HEK293 (cell line): ENCODE data around the gene KRTAP12-3.

ENCODE experiments used
- CTCF ChIA-PET: fragments of 350-600 bp; formaldehyde crosslinking; extraction: SDS; loops from one replicate; lab custom pipeline; 2021; ENCODE audit warnings: antibody characterized with exemption; lab: Yijun Ruan, JAX
- POLR2A ChIA-PET: fragments of 300-600 bp; formaldehyde crosslinking; extraction: SDS; loops from one replicate; lab custom pipeline; 2020; ENCODE audit warnings: antibody characterized with exemption, inconsistent platforms; lab: Yijun Ruan, JAX
- H3K27ac ChIP-seq: fragments of 200-500 bp; sonication (Bioruptor generic); 2 replicates; pipeline ENCODE4 v1.5.1; 2014; ENCODE audit warnings: low read depth, low read length, control low read depth, inconsistent platforms; ENCODE audit errors: extremely low read depth
- H3K36me3 ChIP-seq, 2 experiments: fragments of 200-500 bp in 1 of 2; sonication (Bioruptor generic) in 1 of 2; 1 replicate in 1 of 2; 2 replicates in 1 of 2; pipeline ENCODE4 v1.5.1; 2014 to 2017; ENCODE audit warnings: inconsistent platforms in 2 of 2, low read length in 2 of 2; ENCODE audit not compliant: control insufficient read depth in 2 of 2, insufficient read depth in 1 of 2
- H3K4me1 ChIP-seq: fragments of 200-500 bp; sonication (Bioruptor generic); 2 replicates; pipeline ENCODE4 v1.5.1; 2014; ENCODE audit warnings: mild to moderate bottlenecking, low read length, inconsistent platforms; ENCODE audit not compliant: control insufficient read depth, insufficient read depth
- H3K4me3 ChIP-seq: 2 replicates; pipeline ENCODE4 v1.5.1; 2011; ENCODE audit warnings: low read depth, mild to moderate bottlenecking, control low read depth, low read length, moderate library complexity
- H3K9me3 ChIP-seq: fragments of 200-500 bp; sonication (Bioruptor generic); 2 replicates; pipeline ENCODE4 v1.5.1; 2014; ENCODE audit warnings: low read depth, low read length, inconsistent platforms; ENCODE audit not compliant: control insufficient read depth, insufficient read depth
- IKZF3 ChIP-seq: fragments of 450-650 bp; IDR thresholded peaks from 2 replicates; pipeline ENCODE4 v1.5.0; 2018; ENCODE audit warnings: missing biosample characterization, mild to moderate bottlenecking, missing genetic modification characterization, moderate library complexity
- OVOL3 ChIP-seq: fragments of 450-650 bp; formaldehyde crosslinking; IDR thresholded peaks from 2 replicates; pipeline ENCODE4 v1.5.1; 2016; ENCODE audit warnings: missing biosample characterization, missing genetic modification characterization
- TRIM28 ChIP-seq: IDR thresholded peaks from 2 replicates; pipeline ENCODE4 v1.6.1; 2011; ENCODE audit warnings: low read length, control low read depth, borderline replicate concordance
- YY1 ChIP-seq: fragments of 450-650 bp; formaldehyde crosslinking; IDR thresholded peaks from 2 replicates; pipeline ENCODE4 v1.5.1; 2018; ENCODE audit warnings: missing biosample characterization, missing genetic modification characterization
- YY2 ChIP-seq: fragments of 450-650 bp; formaldehyde crosslinking; IDR thresholded peaks from 2 replicates; pipeline ENCODE4 v1.5.1; 2016; ENCODE audit warnings: missing biosample characterization, missing genetic modification characterization
- ZIC2 ChIP-seq: fragments of 450-650 bp; formaldehyde crosslinking; IDR thresholded peaks from 2 replicates; pipeline ENCODE4 v1.5.1; 2016; ENCODE audit warnings: missing biosample characterization, missing genetic modification characterization
- ZNF133 ChIP-seq: fragments of 450-650 bp; formaldehyde crosslinking; IDR thresholded peaks from 2 replicates; pipeline ENCODE4 v1.5.1; 2016; ENCODE audit warnings: missing biosample characterization, missing genetic modification characterization
- ZNF211 ChIP-seq: fragments of 450-650 bp; formaldehyde crosslinking; IDR thresholded peaks from 2 replicates; pipeline ENCODE4 v1.5.1; 2016; ENCODE audit warnings: low read depth, missing biosample characterization, missing genetic modification characterization
- ZNF266 ChIP-seq: fragments of 450-650 bp; formaldehyde crosslinking; IDR thresholded peaks from 2 replicates; pipeline ENCODE4 v1.5.1; 2016; ENCODE audit warnings: missing biosample characterization, missing genetic modification characterization, low read depth
- ZNF324 ChIP-seq: fragments of 450-650 bp; formaldehyde crosslinking; IDR thresholded peaks from 2 replicates; pipeline ENCODE4 v1.5.1; 2016; ENCODE audit warnings: missing biosample characterization, missing genetic modification characterization
- ZNF341 ChIP-seq: fragments of 450-650 bp; formaldehyde crosslinking; IDR thresholded peaks from 2 replicates; pipeline ENCODE4; 2016; ENCODE audit warnings: low read depth, missing biosample characterization, missing genetic modification characterization
- ZNF394 ChIP-seq: fragments of 450-650 bp; formaldehyde crosslinking; IDR thresholded peaks from 2 replicates; pipeline ENCODE4 v1.5.1; 2016; ENCODE audit warnings: missing biosample characterization, missing genetic modification characterization, mild to moderate bottlenecking, moderate library complexity, borderline replicate concordance
- ZNF426 ChIP-seq: fragments of 450-650 bp; formaldehyde crosslinking; IDR thresholded peaks from 2 replicates; pipeline ENCODE4 v1.5.1; 2017; ENCODE audit warnings: missing biosample characterization, missing genetic modification characterization, mild to moderate bottlenecking, inconsistent platforms, moderate library complexity
- ZNF513 ChIP-seq: fragments of 450-650 bp; IDR thresholded peaks from 2 replicates; pipeline ENCODE4 v1.5.1; 2018; ENCODE audit warnings: missing biosample characterization, missing genetic modification characterization
- ZNF514 ChIP-seq: fragments of 450-650 bp; formaldehyde crosslinking; IDR thresholded peaks from 2 replicates; pipeline ENCODE4 v1.5.1; 2016; ENCODE audit warnings: missing biosample characterization, missing genetic modification characterization
- ZNF549 ChIP-seq: fragments of 450-650 bp; IDR thresholded peaks from 2 replicates; pipeline ENCODE4 v1.5.1; 2018; ENCODE audit warnings: missing biosample characterization, missing genetic modification characterization, mild to moderate bottlenecking, inconsistent platforms, moderate library complexity
- ZNF623 ChIP-seq: fragments of 450-650 bp; formaldehyde crosslinking; IDR thresholded peaks from 2 replicates; pipeline ENCODE4 v1.5.1; 2016; ENCODE audit warnings: missing biosample characterization, missing genetic modification characterization
- ZNF701 ChIP-seq: fragments of 450-650 bp; formaldehyde crosslinking; IDR thresholded peaks from 2 replicates; pipeline ENCODE4 v1.5.1; 2016; ENCODE audit warnings: missing biosample characterization, missing genetic modification characterization
- ZNF747 ChIP-seq: fragments of 450-650 bp; formaldehyde crosslinking; IDR thresholded peaks from 2 replicates; pipeline ENCODE4 v1.5.1; 2016; ENCODE audit warnings: missing biosample characterization, missing genetic modification characterization
- ZNF837 ChIP-seq: fragments of 450-650 bp; formaldehyde crosslinking; IDR thresholded peaks from 2 replicates; pipeline ENCODE4 v1.5.1; 2016; ENCODE audit warnings: missing biosample characterization, missing genetic modification characterization
- TF ChIP-seq, protein P1 (sequence below): fragments of 450-650 bp; formaldehyde crosslinking; IDR thresholded peaks from 2 replicates; pipeline ENCODE4 v1.5.1; 2016; ENCODE audit warnings: missing biosample characterization, missing genetic modification characterization
- TF ChIP-seq, protein P2 (sequence below): fragments of 450-650 bp; formaldehyde crosslinking; IDR thresholded peaks from 2 replicates; pipeline ENCODE4 v1.5.1; 2016; ENCODE audit warnings: missing biosample characterization, missing genetic modification characterization
- TF ChIP-seq, protein P3 (sequence below): fragments of 450-650 bp; formaldehyde crosslinking; IDR thresholded peaks from 2 replicates; pipeline ENCODE4 v1.5.1; 2017; ENCODE audit warnings: missing biosample characterization, missing genetic modification characterization
- TF ChIP-seq, protein P4 (sequence below): fragments of 450-650 bp; formaldehyde crosslinking; IDR thresholded peaks from 2 replicates; pipeline ENCODE4 v1.5.1; 2016; ENCODE audit warnings: missing biosample characterization, missing genetic modification characterization
- TF ChIP-seq, protein P5 (sequence below): fragments of 450-650 bp; formaldehyde crosslinking; IDR thresholded peaks from 2 replicates; pipeline ENCODE4 v1.5.1; 2016; ENCODE audit warnings: missing biosample characterization, missing genetic modification characterization

Gene KRTAP12-3

GRCh38 chr21:44684077-44684476 is 26.3 kb downstream of the KRTAP12-3 start (continued):
- TF ChIP-seq, protein P1, sequence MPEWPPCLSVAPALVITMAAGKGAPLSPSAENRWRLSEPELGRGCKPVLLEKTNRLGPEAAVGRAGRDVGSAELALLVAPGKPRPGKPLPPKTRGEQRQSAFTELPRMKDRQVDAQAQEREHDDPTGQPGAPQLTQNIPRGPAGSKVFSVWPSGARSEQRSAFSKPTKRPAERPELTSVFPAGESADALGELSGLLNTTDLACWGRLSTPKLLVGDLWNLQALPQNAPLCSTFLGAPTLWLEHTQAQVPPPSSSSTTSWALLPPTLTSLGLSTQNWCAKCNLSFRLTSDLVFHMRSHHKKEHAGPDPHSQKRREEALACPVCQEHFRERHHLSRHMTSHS (tag by site-specific recombination): no peak
- TF ChIP-seq ZNF747 (no peak), ZNF837 (tag by site-specific recombination) (no peak), ZNF324 (tag by site-specific recombination) (no peak), ZNF211 (tag by site-specific recombination) (no peak), ZNF514 (tag by site-specific recombination) (no peak), ZNF701 (tag by site-specific recombination) (no peak), OVOL3 (tag by site-specific recombination) (no peak)
- TF ChIP-seq, protein P2, sequence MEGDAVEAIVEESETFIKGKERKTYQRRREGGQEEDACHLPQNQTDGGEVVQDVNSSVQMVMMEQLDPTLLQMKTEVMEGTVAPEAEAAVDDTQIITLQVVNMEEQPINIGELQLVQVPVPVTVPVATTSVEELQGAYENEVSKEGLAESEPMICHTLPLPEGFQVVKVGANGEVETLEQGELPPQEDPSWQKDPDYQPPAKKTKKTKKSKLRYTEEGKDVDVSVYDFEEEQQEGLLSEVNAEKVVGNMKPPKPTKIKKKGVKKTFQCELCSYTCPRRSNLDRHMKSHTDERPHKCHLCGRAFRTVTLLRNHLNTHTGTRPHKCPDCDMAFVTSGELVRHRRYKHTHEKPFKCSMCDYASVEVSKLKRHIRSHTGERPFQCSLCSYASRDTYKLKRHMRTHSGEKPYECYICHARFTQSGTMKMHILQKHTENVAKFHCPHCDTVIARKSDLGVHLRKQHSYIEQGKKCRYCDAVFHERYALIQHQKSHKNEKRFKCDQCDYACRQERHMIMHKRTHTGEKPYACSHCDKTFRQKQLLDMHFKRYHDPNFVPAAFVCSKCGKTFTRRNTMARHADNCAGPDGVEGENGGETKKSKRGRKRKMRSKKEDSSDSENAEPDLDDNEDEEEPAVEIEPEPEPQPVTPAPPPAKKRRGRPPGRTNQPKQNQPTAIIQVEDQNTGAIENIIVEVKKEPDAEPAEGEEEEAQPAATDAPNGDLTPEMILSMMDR (tag by site-specific recombination): no peak
- TF ChIP-seq, protein P3, sequence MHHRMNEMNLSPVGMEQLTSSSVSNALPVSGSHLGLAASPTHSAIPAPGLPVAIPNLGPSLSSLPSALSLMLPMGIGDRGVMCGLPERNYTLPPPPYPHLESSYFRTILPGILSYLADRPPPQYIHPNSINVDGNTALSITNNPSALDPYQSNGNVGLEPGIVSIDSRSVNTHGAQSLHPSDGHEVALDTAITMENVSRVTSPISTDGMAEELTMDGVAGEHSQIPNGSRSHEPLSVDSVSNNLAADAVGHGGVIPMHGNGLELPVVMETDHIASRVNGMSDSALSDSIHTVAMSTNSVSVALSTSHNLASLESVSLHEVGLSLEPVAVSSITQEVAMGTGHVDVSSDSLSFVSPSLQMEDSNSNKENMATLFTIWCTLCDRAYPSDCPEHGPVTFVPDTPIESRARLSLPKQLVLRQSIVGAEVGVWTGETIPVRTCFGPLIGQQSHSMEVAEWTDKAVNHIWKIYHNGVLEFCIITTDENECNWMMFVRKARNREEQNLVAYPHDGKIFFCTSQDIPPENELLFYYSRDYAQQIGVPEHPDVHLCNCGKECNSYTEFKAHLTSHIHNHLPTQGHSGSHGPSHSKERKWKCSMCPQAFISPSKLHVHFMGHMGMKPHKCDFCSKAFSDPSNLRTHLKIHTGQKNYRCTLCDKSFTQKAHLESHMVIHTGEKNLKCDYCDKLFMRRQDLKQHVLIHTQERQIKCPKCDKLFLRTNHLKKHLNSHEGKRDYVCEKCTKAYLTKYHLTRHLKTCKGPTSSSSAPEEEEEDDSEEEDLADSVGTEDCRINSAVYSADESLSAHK (tag by site-specific recombination): no peak
- TF ChIP-seq, all 188 proteins: peak for 0

GRCh38 chr21:44684483-44684882 is 26.8 kb downstream of the KRTAP12-3 start:
- ChIA-PET POLR2A (interaction anchor here (0.6 kb wide), 1 partner anchor 237 kb away, joined by 8 read pairs; no protein-coding TSS in a partner anchor), CTCF (no interaction called here)
- no peaks in the 10 kb centered on the region for H3K36me3 ChIP-seq
- no peaks in the 10 kb centered on the region for H3K9me3 ChIP-seq
- no peak overlapping the region for H3K4me3 ChIP-seq
- no peaks in the 10 kb centered on the region for H3K4me1 ChIP-seq
- H3K27ac ChIP-seq: no peak overlapping the region
- no peak for TF ChIP-seq YY1 (tag by site-specific recombination)
- TF ChIP-seq ZNF513 (tag by site-specific recombination): no peak
- no peak for TF ChIP-seq ZNF266 (tag by site-specific recombination)
- TF ChIP-seq ZIC2 (tag by site-specific recombination): no peak
- TF ChIP-seq ZNF341 (tag by site-specific recombination): no peak
- TF ChIP-seq ZNF426 (tag by site-specific recombination): no peak
- TF ChIP-seq ZNF549 (tag by site-specific recombination): no peak
- TF ChIP-seq IKZF3: no peak
- TF ChIP-seq, protein P4, sequence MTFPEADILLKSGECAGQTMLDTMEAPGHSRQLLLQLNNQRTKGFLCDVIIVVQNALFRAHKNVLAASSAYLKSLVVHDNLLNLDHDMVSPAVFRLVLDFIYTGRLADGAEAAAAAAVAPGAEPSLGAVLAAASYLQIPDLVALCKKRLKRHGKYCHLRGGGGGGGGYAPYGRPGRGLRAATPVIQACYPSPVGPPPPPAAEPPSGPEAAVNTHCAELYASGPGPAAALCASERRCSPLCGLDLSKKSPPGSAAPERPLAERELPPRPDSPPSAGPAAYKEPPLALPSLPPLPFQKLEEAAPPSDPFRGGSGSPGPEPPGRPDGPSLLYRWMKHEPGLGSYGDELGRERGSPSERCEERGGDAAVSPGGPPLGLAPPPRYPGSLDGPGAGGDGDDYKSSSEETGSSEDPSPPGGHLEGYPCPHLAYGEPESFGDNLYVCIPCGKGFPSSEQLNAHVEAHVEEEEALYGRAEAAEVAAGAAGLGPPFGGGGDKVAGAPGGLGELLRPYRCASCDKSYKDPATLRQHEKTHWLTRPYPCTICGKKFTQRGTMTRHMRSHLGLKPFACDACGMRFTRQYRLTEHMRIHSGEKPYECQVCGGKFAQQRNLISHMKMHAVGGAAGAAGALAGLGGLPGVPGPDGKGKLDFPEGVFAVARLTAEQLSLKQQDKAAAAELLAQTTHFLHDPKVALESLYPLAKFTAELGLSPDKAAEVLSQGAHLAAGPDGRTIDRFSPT (tag by site-specific recombination): no peak
- no peak for TF ChIP-seq TRIM28
- TF ChIP-seq, protein P1 (tag by site-specific recombination): no peak
- TF ChIP-seq, protein P5, sequence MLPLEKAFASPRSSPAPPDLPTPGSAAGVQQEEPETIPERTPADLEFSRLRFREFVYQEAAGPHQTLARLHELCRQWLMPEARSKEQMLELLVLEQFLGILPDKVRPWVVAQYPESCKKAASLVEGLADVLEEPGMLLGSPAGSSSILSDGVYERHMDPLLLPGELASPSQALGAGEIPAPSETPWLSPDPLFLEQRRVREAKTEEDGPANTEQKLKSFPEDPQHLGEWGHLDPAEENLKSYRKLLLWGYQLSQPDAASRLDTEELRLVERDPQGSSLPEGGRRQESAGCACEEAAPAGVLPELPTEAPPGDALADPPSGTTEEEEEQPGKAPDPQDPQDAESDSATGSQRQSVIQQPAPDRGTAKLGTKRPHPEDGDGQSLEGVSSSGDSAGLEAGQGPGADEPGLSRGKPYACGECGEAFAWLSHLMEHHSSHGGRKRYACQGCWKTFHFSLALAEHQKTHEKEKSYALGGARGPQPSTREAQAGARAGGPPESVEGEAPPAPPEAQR: no peak
- TF ChIP-seq YY2: no peak
- no peak for TF ChIP-seq ZNF394 (tag by site-specific recombination)
- no peak for TF ChIP-seq ZNF623 (tag by site-specific recombination)
- TF ChIP-seq ZNF133 (tag by site-specific recombination): no peak
